ENCODE results near the gene ZNF668.
A peak's percentile ranks its signal among the peaks of the same experiment; 100 is the strongest.

Gene ZNF668

DNA sequence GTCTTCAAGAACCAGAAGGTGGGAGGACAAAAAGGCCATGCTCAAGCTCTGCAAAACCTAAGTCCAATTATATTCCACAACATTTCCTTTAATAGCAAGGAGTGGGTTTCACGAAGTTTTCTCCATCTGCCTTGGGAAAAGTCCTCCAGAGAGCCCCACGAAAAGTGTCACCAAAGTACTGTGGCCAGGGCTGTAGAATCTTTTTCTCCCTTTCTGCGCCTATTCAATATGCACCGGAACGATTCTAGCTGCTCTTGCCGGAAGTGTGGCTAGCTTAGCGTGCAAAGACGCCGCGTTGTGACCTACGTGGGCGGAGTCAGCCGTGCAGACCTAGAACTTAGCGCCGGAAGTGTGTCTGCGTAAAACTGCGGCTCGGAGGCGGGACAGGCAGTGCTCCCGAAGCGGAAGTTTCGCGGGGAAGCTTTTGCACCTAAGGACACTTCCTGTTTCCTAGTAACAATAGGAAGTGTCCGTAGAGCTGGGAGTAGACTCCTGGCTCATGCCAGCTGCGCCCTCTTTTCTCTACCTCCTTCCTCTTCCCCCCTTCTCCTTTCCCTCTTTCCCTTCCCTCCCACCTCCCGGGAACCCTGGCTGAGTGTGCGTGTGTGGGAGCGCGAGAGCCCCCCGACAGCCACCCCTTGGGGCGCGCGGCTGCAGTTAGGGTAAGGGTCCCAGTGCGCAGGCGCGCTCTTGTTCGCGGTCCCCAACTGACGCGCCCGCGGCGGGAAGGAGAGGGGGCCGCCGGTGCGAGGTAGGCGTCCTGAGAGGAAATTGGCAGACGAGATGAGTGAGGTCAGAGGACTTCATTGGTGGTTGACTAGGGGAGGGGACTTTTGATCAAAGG, at the start of gene ZNF668, which contains the start of gene ZNF646:
Gene ZNF668 (minus strand): TSS at position 271 of the 844 bp plus-strand sequence. CDS start 9,781 bp downstream, outside the sequence.
Gene ZNF646 (plus strand): TSS at position 453 of the 844 bp plus-strand sequence. CDS start 1,903 bp downstream, outside the sequence.
- DNase-seq: peak; percentile 100

DNA sequence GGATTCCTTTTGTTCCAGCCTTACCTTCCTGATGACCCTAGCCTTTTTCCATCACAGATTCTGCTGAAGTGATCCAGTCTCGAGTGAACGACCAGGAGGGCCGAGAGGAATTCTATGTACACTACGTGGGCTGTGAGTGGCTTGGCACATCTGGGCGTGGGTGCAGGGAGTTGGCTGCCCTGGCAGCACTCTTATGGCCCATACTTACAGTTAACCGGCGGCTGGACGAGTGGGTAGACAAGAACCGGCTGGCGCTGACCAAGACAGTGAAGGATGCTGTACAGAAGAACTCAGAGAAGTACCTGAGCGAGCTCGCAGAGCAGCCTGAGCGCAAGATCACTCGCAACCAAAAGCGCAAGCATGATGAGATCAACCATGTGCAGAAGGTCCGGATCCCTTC, 46.1 kb upstream of the ZNF668 start:
- no peak for DNase-seq

DNA sequence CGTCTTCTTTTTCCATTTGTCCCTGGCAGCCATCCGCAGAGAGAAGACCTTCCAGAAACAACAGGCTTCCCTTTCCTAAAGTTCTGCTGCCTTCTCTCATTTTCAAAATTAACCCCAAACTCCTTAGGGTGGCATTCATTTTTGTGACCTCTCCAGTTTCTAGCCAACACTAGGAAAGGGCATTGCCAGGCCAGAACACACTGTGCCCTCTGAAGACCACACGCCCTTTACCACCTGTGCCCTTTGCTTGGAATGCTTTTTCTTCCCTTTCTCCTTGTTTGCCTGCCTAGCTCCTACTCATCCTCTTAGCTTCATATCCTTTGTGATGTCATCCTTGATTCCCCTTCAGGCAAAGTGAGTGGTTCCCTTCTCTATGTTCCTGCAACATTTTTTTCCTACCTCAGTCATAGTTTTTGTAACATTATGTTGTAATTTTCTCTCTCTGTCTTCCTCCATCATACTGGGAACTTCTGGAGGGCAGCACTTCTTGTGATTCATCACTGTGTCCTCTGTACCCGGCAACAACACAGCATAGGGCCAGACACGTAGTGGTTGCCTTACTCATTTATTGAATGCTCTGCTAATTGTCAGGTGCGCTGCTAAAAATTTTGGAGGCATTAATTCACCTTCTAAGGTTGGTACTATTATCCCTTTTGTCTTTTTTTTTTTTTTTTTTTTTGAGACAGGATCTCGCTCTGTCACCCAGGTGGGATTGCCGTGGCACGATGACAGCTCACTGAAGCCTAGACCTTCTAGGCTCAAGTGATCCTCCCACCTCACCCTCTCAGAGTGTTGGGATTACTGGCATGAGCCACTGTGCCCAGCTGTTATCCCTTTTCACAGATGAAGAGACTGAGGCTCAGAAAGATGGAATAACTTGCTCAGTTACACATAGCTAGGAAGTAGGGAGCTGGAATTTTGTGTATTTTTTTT, 44.4 kb upstream of the ZNF668 start:
- DNase-seq: peak; percentile 82

DNA sequence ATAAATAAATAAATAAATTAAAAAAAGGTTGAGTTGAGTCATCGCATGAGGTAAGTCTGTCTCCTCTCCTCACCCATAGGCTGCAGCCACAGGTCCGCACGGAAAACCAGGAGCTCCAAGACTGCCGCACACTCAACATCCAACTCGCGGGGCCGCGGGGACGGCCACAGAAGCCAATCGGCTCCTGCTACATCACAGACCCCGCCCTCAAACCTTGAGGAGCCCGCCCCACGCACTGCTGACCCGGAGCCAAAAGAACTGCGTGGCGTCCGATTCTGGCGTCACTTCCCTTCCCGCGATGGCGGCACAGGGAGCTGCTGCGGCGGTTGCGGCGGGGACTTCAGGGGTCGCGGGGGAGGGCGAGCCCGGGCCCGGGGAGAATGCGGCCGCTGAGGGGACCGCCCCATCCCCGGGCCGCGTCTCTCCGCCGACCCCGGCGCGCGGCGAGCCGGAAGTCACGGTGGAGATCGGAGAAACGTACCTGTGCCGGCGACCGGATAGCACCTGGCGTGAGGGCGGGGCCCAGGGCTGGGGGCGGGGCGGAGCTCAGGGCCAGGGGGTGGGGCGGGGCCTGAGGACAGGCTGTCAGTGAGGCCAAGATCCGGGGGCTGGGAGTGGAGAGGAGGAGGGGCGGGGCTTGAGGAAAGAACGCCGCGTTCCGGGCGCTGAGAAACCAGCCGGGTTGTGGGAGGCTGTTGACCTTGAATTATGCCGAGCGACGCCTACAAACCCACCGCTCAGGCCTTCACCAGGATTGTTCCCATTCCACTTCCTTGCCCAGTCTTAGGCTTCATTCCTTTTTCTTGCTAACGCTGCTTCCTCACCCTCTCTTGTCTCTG, 43.6 kb upstream of the ZNF668 start, which contains the start of gene KAT8:
Gene KAT8 (plus strand): TSS at position 281 of the 839 bp plus-strand sequence. CDS start 18 bp downstream, at position 299.
- peak; percentile 98 for DNase-seq

DNA sequence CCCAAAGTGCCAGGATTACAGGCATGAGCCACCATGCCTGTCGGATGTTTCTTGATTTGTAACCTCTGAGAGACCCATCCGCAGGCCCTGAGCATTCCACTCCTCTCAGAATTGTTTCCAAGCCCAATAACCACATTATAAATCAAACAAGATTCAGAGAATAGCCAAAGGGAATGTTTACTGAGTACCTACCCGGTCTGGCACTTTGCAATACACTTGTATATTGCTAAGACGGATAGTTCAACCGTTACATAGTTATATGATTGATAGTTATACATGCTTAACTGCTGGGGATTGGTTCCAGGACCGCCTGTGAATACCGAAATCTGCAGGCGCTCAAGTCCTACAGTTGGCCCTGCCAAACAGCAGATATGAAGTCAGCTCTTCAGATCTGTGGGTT, 40.4 kb upstream of the ZNF668 start:
- DNase-seq: no peak

DNA sequence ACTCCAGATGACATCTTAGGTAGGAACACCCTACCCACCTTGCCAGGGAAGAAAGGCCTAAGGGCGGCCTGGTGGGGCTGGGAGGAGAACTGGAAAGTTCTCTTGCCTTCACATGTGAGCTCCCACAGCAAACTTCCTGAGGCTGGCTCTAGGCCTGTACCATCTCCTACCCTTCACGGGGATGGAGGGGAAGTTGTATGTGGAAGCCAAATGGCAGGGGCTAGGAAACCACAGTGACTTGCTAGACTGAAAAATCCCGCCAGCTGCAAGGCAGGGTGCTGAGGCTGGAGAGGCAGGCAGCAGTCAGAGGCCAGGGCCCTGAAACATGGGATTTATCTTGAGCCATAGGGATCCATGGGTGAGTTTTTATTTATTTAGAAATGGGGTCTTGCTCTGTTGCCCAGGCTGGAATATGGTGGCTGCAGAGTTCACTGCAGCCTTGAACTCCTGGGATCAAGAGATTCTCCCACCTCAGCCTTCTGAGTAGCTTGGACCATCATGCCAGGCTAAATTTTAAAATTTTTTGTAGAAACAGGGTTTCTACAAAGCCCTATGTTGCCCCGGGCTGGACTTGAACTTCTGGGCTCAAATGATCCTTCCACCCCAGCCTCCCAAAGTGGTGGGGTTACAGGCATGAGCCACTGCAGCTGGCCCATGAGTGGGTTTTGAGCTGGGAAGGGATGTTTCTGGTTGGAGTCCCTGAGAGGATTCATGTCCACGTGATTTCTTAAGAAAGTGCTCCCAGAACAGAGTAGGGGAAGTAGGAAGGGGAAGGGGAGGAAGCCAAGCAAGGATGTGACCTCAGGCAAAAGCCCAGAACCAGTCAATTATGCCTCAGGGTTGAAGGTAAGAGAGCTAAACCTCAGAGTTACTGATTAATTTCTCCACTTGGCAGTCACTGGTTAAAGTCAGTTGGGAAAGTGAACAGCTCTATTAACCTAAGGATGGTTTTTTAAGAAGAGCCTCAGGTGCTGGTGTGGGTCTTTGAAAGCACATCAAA, 39.4 kb upstream of the ZNF668 start:
- DNase-seq: no peak

DNA sequence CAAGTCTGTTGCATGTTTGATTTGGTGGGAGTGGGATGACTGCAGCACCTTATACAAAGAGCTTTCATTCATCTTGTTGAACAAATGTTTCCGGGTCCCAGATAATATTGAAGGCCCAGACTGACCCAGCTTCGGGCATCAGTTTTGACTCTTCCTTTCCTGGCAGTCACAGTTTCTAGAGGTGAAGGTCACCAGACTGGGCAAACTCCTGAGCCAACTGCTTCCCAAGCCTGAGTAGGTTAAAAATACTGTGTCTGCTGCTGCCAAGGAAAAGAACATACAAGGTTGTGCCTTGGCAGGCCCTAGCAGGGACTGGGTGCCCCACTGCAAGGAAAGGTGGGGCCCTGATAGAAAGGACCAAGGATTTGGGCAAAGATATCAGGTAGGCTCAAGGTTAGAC, 38.7 kb upstream of the ZNF668 start:
- DNase-seq: no peak

DNA sequence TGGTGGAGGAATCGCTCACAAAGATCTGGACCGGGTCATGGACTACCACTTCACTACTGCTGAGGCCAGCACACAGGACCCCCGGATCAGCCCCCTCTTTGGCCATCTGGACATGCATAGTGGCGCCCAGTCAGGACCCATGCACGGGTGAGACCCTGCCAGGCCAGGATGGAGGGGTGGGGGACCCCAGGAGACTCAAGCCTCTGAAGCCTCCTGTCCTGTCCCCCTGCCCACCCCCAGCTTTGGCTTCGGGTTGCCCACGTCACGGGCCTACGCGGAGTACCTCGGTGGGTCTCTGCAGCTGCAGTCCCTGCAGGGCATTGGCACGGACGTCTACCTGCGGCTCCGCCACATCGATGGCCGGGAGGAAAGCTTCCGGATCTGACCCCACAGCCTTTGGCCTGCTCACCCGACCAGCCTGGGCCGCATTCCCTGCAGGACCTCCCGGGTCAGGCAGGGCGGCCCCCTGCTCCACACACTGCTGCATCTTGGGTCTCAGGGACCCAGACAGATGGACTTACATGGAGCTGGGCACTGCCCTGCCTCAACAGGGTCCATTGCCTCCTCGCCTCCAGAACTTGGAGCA, 37.9 kb upstream of the ZNF668 start:
- no peak for DNase-seq

DNA sequence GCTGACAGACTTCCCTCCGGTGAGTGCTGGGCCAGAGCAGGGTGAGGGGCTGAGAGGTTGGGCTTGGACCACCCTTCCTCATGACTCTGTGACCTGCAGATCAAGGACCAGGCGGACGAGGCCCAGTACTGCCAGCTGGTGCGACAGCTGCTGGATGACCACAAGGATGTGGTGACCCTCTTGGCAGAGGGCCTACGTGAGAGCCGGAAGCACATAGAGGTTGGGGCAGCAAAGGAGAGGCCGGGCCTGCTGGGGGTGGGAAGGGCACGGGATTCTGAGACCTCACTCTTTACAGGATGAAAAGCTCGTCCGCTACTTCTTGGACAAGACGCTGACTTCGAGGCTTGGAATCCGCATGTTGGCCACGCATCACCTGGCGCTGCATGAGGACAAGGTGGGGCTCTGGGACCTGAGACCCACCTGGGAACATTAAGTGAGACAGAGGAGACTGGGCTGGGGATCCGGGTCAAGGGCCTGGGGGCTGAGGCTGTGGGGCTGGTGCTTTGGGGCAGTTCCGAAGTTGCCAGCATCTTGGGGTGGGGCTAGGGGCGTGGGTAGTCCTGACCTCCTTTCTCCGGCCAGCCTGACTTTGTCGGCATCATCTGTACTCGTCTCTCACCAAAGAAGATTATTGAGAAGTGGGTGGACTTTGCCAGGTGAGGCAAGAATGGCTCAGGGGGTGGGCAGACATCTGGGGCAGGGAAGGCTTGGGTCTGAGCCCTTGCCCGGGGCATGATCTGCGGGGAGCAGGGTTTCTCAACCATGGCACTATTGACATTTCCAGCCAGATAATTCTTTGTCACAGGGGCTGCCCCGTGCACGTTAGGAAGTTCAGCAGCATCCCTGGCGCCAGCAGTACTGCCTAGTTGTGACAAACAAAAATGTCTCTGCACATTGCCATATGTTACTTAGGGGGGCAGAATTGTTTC, 36.3 kb upstream of the ZNF668 start:
- DNase-seq: no peak

DNA sequence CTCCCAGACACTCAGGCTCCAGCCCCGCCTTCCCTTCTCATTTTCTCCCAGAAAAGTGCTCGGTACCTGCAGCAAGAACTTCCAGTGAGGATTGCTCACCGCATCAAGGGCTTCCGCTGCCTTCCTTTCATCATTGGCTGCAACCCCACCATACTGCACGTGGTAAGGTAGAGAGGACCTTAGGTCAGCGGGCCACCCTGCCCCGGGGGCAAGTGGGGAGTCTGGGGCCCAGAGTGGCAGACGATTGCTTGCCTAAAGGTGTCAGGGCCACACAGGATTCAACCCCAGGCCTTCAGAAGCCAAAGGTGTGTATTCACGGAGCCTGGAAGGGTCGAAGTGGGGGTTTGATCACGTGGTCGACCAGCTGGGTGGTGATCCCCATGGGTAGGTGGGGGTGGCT, 35.6 kb upstream of the ZNF668 start:
- DNase-seq: no peak

DNA sequence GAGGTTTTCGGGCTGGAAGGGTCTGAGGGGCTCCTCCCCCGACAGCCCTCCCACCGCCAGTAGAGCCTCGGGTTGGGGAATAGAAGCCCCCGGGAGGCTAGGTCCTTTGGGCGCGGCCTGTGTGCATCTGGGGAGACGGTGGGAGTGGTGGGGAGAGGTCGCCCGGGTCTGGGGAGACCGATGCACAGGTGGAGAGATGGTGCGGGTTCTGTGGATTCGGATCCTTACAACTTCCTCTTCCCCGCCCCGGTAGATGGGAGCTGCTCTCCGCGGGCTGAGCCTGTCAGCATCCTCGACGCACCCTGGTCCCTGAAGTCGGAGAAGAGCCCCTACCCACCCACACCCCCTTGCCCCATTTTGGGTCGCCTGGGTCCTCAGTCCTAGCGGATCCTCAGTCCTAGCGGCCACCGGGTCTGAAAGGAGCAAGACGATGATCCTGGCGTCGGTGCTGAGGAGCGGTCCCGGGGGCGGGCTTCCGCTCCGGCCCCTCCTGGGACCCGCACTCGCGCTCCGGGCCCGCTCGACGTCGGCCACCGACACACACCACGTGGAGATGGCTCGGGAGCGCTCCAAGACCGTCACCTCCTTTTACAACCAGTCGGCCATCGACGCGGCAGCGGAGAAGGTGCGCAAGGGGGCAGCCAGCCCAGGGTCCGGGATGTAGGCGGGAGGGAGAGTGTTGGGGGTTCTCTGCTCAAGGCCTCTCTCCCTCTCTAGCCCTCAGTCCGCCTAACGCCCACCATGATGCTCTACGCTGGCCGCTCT, 34.9 kb upstream of the ZNF668 start:
- no peak for DNase-seq

DNA sequence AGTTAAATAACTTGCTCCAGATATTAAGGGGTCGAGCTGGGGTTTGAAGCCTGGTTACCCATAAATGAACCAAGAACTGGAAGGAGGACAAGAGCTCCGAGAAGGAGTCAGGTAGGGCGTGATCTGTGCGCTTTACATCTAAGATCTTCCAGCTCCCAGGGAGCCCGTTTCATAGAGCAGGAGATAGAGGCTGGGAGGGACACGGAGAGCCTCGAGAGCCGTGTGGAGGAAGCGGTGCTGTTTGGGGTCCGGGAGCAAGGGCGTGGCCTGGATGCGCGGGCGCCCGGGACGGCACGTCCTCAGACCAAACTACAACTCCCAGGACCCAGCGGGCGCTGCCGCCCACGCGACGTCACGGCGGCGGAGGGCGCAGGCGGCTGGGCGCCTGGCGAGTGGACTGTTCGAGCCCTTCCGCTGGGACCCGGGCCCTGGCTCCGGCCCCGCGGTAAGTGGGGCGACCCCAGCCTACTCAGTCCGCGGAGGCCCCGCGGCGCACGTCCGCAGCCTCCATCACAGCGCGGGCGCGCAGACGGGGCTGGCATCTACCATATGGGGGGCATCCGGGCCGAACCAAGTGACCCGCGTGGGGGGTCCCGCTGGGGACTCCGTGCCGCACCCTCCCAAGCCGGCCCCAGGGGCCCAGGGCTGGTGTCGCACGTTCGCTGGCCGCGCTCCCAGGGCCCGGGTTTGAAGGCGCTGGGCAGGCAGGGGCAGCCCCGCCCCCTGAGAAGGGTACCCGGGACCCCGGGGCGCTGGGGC, 34.2 kb upstream of the ZNF668 start, which contains the start of gene BCKDK:
Gene BCKDK (plus strand): TSS at position 352 of the 759 bp plus-strand sequence. CDS start 838 bp downstream, outside the sequence.
- peak; percentile 77 for DNase-seq

DNA sequence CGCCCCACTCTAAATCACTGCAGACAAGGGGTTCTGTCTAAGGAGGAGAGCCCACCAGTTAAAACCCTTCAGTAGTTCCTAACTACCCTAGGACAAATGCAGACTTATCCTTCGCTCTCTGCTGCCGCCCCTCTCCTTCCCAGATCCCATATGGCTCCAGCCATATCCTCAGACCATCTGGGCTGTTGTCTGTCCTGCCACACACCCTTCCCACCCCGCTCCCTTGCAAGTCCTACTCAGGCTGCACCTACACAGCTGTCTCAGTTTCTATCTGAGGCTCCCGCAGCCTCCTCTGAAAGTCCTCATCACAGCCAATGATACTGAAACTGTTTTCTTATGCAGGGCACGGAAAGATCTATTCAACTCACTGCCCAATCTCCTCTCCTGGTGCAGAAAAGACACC, 33.4 kb upstream of the ZNF668 start:
- no peak for DNase-seq

DNA sequence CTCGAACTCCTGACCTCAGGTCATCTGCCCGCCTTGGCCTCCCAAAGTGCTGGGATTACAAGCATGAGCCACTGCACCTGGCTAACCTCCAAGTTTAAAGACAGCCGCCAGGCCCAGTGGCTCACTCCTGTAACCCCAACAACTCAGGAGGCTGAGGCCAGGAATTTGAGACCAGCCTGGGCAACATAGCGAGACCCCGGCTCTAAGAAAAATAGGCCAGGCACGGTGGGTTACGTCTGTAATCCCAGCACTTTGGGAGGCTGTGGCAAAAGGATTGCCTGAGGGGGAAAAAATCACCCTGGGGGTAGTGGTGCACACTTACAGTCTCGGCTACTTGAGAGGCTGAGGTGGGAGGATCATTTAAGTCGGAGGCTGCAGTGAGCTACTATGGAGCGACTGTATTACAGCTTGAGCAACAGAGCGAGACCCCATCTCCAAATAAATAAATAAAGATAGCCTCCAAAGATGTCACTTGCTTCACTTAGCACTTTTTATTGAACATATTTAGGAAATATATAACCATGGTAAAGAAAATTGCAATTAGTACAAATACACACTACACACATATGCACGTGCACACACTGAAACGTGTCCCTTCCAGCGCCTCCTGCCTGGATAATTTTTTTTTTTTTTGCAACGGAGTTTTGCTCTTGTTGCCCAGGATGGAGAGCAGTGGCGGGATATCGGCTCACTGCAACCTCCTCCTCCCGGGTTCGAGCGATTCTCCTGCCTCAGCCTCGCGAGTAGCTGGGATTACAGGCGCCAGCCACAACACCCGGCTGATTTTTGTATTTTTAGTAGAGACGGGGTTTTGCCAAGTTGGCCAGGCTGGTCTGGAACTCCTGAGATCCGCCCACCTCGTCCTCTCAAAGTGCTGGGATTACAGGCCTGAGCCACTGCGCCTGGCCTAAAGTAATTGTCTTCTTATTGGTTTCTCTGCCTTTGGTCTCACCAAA, 32.7 kb upstream of the ZNF668 start:
- DNase-seq: no peak

DNA sequence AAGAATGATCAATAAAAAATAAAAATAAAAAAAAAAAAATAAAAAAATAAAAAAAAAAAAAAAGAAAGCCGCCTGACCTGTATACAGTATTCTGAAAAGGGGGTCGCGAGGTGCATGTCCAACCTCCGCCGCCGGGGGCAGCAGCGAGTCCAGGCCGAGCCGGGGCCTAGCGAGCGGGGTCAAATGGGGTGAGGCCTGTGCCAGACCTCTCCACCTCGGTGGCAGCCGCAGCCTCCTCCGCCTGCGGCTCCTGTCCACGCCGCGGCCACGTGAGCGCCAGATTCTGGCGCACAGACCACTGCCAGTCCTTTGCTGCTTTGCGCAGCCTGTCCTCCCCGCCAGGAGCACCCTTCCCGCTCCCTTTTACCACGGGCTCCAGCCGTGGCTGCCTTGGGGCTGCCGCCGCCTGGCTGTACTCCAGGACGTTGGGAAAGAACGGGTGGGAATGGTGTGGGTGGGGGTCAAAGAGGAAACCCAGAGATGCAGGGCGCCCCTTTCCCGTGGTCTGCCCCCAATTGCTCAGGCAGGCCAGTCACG, 31.7 kb upstream of the ZNF668 start:
- peak; percentile 59 for DNase-seq
